ENCODE measurements around the gene NAA15.
"Not testable (repeated sequence)": the region's sequence is repeated elsewhere in the genome, so short reads cannot be mapped to it uniquely, and the experiment has no call there.

Gene NAA15

GRCh38 chr4:139436122-139436521, 134.8 kb downstream of the NAA15 start:
- no peak overlapping the region for H3K4me2 ChIP-seq
- no peak for TF ChIP-seq Cebpa-rat (IDR thresholded peaks at IDR 0.05)
- no peaks in the 10 kb centered on the region for H3K27me3 ChIP-seq
- H3K4me3 ChIP-seq: 0 out of 20 replicates have a peak overlapping the region, but pooled peaks of 1 of the 10 experiments have one; percentile 15
- H3K4me1 ChIP-seq: peaks cover 0 to 17% (median 0%) of the 10 kb centered on the region in 10 experiments; a peak in 4 of 20 replicates
- peaks cover 40 to 80% (median 62%) of the 10 kb centered on the region in 11 experiments for H3K36me3 ChIP-seq
- no peaks in the 10 kb centered on the region for H4K20me1 ChIP-seq
- no peak overlapping the region for H3K9ac ChIP-seq
- peaks cover 80 to 96% (median 88%) of the 10 kb centered on the region in 11 experiments for H3K9me3 ChIP-seq (replicated peaks in 1 of 11)
- no peak overlapping the region for H3K27ac ChIP-seq

GRCh38 chr4:139438141-139438540, 136.8 kb downstream of the NAA15 start:
- H3K36me3 ChIP-seq: peaks cover 39 to 77% (median 63%) of the 10 kb centered on the region in 11 experiments
- H3K27me3 ChIP-seq: no peaks in the 10 kb centered on the region
- H3K4me2 ChIP-seq: peak overlapping the region in 1 of 11 experiments; percentile 4; a peak in 1 of 22 replicates
- peaks cover 76 to 92% (median 87%) of the 10 kb centered on the region in 11 experiments for H3K9me3 ChIP-seq (replicated peaks in 1 of 11)
- H3K4me3 ChIP-seq: no peak overlapping the region
- TF ChIP-seq Cebpa-rat (IDR thresholded peaks at IDR 0.05): no peak
- no peak overlapping the region for H3K27ac ChIP-seq
- peaks cover 0 to 17% (median 0%) of the 10 kb centered on the region in 10 experiments; a peak in 4 of 20 replicates for H3K4me1 ChIP-seq
- H4K20me1 ChIP-seq: no peaks in the 10 kb centered on the region
- H3K9ac ChIP-seq: no peak overlapping the region

GRCh38 chr4:139441029-139441428, 139.7 kb downstream of the NAA15 start:
- Histone ChIP-seq H3K4me1 (peaks cover 0 to 12% (median 0%) of the 10 kb centered on the region in 10 experiments; a peak in 4 of 20 replicates), H3K36me3 (peaks cover 38 to 81% (median 57%) of the 10 kb centered on the region in 11 experiments), H3K27me3 (no peaks in the 10 kb centered on the region), H3K4me2 (no peak overlapping the region), H4K20me1 (no peaks in the 10 kb centered on the region), H3K9me3 (replicated peaks in 1 of 11) (peaks cover 59 to 82% (median 65%) of the 10 kb centered on the region in 11 experiments), H3K27ac (no peak overlapping the region), H3K4me3 (no peak overlapping the region), H3K9ac (no peak overlapping the region)
- no peak for TF ChIP-seq Cebpa-rat (IDR thresholded peaks at IDR 0.05)

- Histone ChIP-seq H3K9ac (no peak overlapping the region), H3K4me2 (no peak overlapping the region), H3K36me3 (peaks cover 16 to 62% (median 32%) of the 10 kb centered on the region in 11 experiments; a peak in 21 of 22 replicates), H3K4me1 (no peaks in the 10 kb centered on the region; a peak in 1 of 20 replicates), H3K4me3 (no peak overlapping the region), H3K27me3 (no peaks in the 10 kb centered on the region), H4K20me1 (no peaks in the 10 kb centered on the region), H3K27ac (no peak overlapping the region), H3K9me3 (replicated peaks in 1 of 11) (peaks cover 40 to 77% (median 53%) of the 10 kb centered on the region in 11 experiments)
- no peak for TF ChIP-seq Cebpa-rat (IDR thresholded peaks at IDR 0.05)
Measured at GRCh38 chr4:139443661-139444060, 142.4 kb downstream of the NAA15 start.

- Histone ChIP-seq H3K9me3 (replicated peaks in 1 of 11) (peaks cover 40 to 77% (median 52%) of the 10 kb centered on the region in 11 experiments), H3K36me3 (peaks cover 8 to 54% (median 33%) of the 10 kb centered on the region in 11 experiments; a peak in 21 of 22 replicates)
- H4K20me1 ChIP-seq, H3K27me3 ChIP-seq, H3K4me1 ChIP-seq, H3K27ac ChIP-seq, H3K4me2 ChIP-seq, H3K9ac ChIP-seq, H3K4me3 ChIP-seq: not testable (repeated sequence)
Measured at GRCh38 chr4:139444881-139445280, 143.6 kb downstream of the NAA15 start.

- peaks cover 24 to 66% (median 40%) of the 10 kb centered on the region in 11 experiments; a peak in 21 of 22 replicates for H3K9me3 ChIP-seq (replicated peaks in 1 of 11)
- H3K9ac ChIP-seq, H3K4me3 ChIP-seq, H3K4me2 ChIP-seq, H3K27me3 ChIP-seq, H4K20me1 ChIP-seq, H3K27ac ChIP-seq: not testable (repeated sequence)
- H3K36me3 ChIP-seq: peaks cover 0 to 47% (median 27%) of the 10 kb centered on the region in 11 experiments; a peak in 15 of 22 replicates
- H3K4me1 ChIP-seq: peaks cover 4 to 13% (median 8%) of the 10 kb centered on the region in 10 experiments
Measured at GRCh38 chr4:139447078-139447477, 145.8 kb downstream of the NAA15 start.

GRCh38 chr4:139450586-139450985, 149.3 kb downstream of the NAA15 start:
- Histone ChIP-seq H4K20me1 (peaks cover 0 to 15% (median 0%) of the 10 kb centered on the region in 11 experiments; a peak in 5 of 22 replicates), H3K36me3 (peaks cover 0 to 42% (median 24%) of the 10 kb centered on the region in 11 experiments; a peak in 14 of 22 replicates), H3K4me1 (peaks cover 23 to 32% (median 26%) of the 10 kb centered on the region in 10 experiments), H3K27me3 (no peaks in the 10 kb centered on the region), H3K9me3 (replicated peaks in 1 of 11) (peaks cover 7 to 43% (median 30%) of the 10 kb centered on the region in 11 experiments; a peak in 21 of 22 replicates), H3K27ac (no peak overlapping the region), H3K4me3 (no peak overlapping the region), H3K9ac (no peak overlapping the region), H3K4me2 (no peak overlapping the region)
- TF ChIP-seq Cebpa-rat (IDR thresholded peaks at IDR 0.05): no peak

- peaks cover 0 to 34% (median 21%) of the 10 kb centered on the region in 11 experiments; a peak in 11 of 22 replicates for H3K36me3 ChIP-seq
- peaks cover 37 to 46% (median 40%) of the 10 kb centered on the region in 10 experiments for H3K4me1 ChIP-seq
- H3K27ac ChIP-seq: peak overlapping the region in 10 of 11 experiments; percentile 85 to 96 (median 93); a peak in 18 of 22 replicates
- H3K4me2 ChIP-seq: peak overlapping the region; percentile 68 to 96 (median 88); a peak in 21 of 22 replicates
- H3K9ac ChIP-seq: peak overlapping the region; percentile 83 to 95 (median 91); a peak in 17 of 22 replicates
- H3K27me3 ChIP-seq: no peaks in the 10 kb centered on the region
- no peak for TF ChIP-seq Cebpa-rat (IDR thresholded peaks at IDR 0.05)
- H4K20me1 ChIP-seq: peaks cover 0 to 29% (median 0%) of the 10 kb centered on the region in 11 experiments; a peak in 5 of 22 replicates
- peak overlapping the region; percentile 79 to 96 (median 90); a peak in 14 of 20 replicates for H3K4me3 ChIP-seq
- H3K9me3 ChIP-seq (replicated peaks in 1 of 11): peaks cover 0 to 33% (median 28%) of the 10 kb centered on the region in 11 experiments; a peak in 21 of 22 replicates
Measured at GRCh38 chr4:139451997-139452396, 150.7 kb downstream of the NAA15 start.

GRCh38 chr4:139453041-139453370, 151.7 kb downstream of the NAA15 start:
- Histone ChIP-seq H3K4me3 (peak overlapping the region; percentile 79 to 96 (median 90)), H4K20me1 (peaks cover 0 to 39% (median 3%) of the 10 kb centered on the region in 11 experiments; a peak in 8 of 22 replicates), H3K9ac (peak overlapping the region; percentile 83 to 95 (median 91)), H3K9me3 (replicated peaks in 1 of 11) (peaks cover 0 to 29% (median 24%) of the 10 kb centered on the region in 11 experiments; a peak in 21 of 22 replicates), H3K4me2 (peak overlapping the region; percentile 68 to 96 (median 88)), H3K36me3 (peaks cover 0 to 34% (median 20%) of the 10 kb centered on the region in 11 experiments; a peak in 11 of 22 replicates), H3K27me3 (no peaks in the 10 kb centered on the region), H3K27ac (peak overlapping the region; percentile 85 to 96 (median 93)), H3K4me1 (peaks cover 37 to 48% (median 40%) of the 10 kb centered on the region in 10 experiments)
- no peak for TF ChIP-seq Cebpa-rat (IDR thresholded peaks at IDR 0.05)

Measured in BLaER1 treated with 17β-estradiol and CSF1 and Interleukin-3, amounts not matched to agents 10 nM and 100 nM (cell line).